GM12874 (cell line): ENCODE measurements around the gene ATP10A.

Experiments used
- TF ChIP-seq, protein P1 (sequence below): IDR thresholded peaks from 2 replicates; pipeline ENCODE4 v1.5.1; 2011; ENCODE audit warnings: low read depth, mild to moderate bottlenecking, control low read depth, low read length, moderate library complexity; ENCODE audit not compliant: insufficient read depth

The ATP10A gene

GRCh38 chr15:25844542-25844941 is 18.6 kb downstream of the ATP10A start:
- TF ChIP-seq, protein P1, sequence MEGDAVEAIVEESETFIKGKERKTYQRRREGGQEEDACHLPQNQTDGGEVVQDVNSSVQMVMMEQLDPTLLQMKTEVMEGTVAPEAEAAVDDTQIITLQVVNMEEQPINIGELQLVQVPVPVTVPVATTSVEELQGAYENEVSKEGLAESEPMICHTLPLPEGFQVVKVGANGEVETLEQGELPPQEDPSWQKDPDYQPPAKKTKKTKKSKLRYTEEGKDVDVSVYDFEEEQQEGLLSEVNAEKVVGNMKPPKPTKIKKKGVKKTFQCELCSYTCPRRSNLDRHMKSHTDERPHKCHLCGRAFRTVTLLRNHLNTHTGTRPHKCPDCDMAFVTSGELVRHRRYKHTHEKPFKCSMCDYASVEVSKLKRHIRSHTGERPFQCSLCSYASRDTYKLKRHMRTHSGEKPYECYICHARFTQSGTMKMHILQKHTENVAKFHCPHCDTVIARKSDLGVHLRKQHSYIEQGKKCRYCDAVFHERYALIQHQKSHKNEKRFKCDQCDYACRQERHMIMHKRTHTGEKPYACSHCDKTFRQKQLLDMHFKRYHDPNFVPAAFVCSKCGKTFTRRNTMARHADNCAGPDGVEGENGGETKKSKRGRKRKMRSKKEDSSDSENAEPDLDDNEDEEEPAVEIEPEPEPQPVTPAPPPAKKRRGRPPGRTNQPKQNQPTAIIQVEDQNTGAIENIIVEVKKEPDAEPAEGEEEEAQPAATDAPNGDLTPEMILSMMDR: no peak

- TF ChIP-seq, protein P1: no peak
These were observed 19.1 kb downstream of the ATP10A start for GRCh38 chr15:25844076-25844475.

GRCh38 chr15:25839638-25840156 is 23.4 kb downstream of the ATP10A start:
- TF ChIP-seq, protein P1: no peak

DNA sequence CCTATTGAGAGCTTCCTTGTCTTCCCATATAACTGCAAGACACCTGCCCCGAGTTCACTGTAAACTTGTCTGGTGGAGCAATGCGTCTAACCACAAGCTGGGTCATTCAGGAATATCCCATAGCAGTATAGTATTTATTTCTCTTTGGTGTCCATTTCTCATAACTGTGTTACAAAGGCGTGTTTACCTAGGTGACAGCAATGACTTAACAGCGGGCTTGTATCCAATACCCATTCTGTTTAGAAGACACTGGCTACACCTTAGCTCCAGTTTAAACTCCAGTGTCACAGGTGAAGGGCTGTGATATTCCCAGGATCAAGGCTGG is 24.3 kb downstream of the ATP10A start:
- TF ChIP-seq, protein P1: no peak

DNA sequence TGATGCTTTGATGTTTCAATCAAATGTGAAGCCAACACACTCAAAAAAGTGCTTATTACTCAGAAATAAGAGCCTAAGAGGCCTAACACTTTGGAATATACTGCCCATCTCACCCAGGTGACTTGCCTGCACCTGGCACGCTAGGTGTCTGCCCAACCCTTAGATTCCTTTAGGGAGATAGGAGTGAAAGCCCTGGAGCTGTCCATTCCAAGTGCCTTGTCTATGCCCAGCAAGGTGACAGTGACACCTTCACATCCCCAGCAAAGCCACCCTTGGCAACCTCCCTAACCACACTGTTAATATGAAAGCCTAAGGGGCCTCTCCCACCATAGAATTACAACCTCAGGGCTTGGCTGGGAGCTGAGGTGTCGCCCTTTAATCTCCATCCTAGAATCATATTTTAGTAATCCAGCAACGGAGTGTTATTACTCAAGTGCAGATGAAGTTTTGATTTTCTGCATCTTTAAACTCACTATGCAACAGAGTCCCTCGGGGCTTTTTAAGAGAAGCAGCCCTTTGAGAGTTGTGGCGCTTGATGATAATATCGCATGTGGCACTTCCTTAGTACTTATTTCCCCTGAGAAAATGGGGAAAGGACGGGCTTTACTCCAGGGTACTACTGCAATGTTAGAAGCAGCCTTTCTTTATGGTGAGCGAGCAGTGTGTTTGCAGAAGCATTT is 24.8 kb downstream of the ATP10A start:
- TF ChIP-seq, protein P1: no peak

GRCh38 chr15:25832158-25832557 is 31.0 kb downstream of the ATP10A start:
- TF ChIP-seq, protein P1: no peak

- TF ChIP-seq, protein P1: no peak
These were observed 32.2 kb downstream of the ATP10A start for GRCh38 chr15:25830844-25831451.
